Activated naive CD4-positive, alpha-beta T cell treated with anti-CD3 and anti-CD28 coated beads, Interleukin-2, amount 10 ng/mL, durations not matched to agents 7 days and 5 days (primary cell): ENCODE data around the gene KIAA1614.

ENCODE experiments used
- CTCF ChIA-PET: fragments of 350-600 bp; sonication (Branson Sonifier 250); formaldehyde crosslinking; loops from one replicate; lab custom pipeline; 2021; ENCODE audit warnings: antibody characterized with exemption; lab: Charles Lee
- DNase-seq: peaks from one replicate; pipeline ENCODE4 v3.0.0-alpha.2; 2020
- H3K27ac Mint-ChIP-seq: one replicate; pipeline ENCODE4 v1.8.0; 2021; ENCODE audit warnings: mild to moderate bottlenecking, moderate library complexity, mixed read lengths
- H3K27me3 Mint-ChIP-seq: one replicate; pipeline ENCODE4 v1.8.0; 2021; ENCODE audit warnings: mild to moderate bottlenecking, mixed read lengths
- H3K36me3 Mint-ChIP-seq: one replicate; pipeline ENCODE4 v1.8.0; 2021; ENCODE audit warnings: mixed read lengths
- H3K4me1 Mint-ChIP-seq: one replicate; pipeline ENCODE4 v1.8.0; 2021; ENCODE audit warnings: mixed read lengths
- H3K4me3 Mint-ChIP-seq: one replicate; pipeline ENCODE4 v1.8.0; 2021; ENCODE audit warnings: mild to moderate bottlenecking, moderate library complexity, mixed read lengths
- H3K9me3 Mint-ChIP-seq: one replicate; pipeline ENCODE4 v1.8.0; 2021; ENCODE audit warnings: mixed read lengths

Gene KIAA1614

GRCh38 chr1:180912801-180913565 is at the start of gene KIAA1614:
Gene KIAA1614, plus strand, starts transcription at chr1:180912897. Its CDS starts 347 bp downstream, at chr1:180913244.
- no peaks in the 10 kb centered on the region for H3K9me3 Mint-ChIP-seq
- peak within 1 kb of the TSS; percentile 42 for H3K27ac Mint-ChIP-seq
- H3K36me3 Mint-ChIP-seq: no peaks in the 10 kb centered on the region
- peak; percentile 19 for DNase-seq
- H3K4me3 Mint-ChIP-seq: peak within 1 kb of the TSS; percentile 45
- CTCF ChIA-PET: no interaction called here
- peaks cover 94% of the 10 kb centered on the region for H3K27me3 Mint-ChIP-seq
- peaks cover 21% of the 10 kb centered on the region for H3K4me1 Mint-ChIP-seq

- H3K9me3 Mint-ChIP-seq: no peaks in the 10 kb centered on the region
- no peak overlapping the region for H3K27ac Mint-ChIP-seq
- H3K36me3 Mint-ChIP-seq: peaks cover 5% of the 10 kb centered on the region
- H3K4me3 Mint-ChIP-seq: no peak overlapping the region
- CTCF ChIA-PET: interaction anchor here (0.6 to 6.5 kb wide), 25 partner anchors 10 to 543 kb away, joined by 3 to 129 read pairs (median 3); no protein-coding TSS in a partner anchor
- DNase-seq: no peak
- H3K4me1 Mint-ChIP-seq: no peaks in the 10 kb centered on the region
- no peaks in the 10 kb centered on the region for H3K27me3 Mint-ChIP-seq
These were observed 49.4 kb upstream of the KIAA1614 start for GRCh38 chr1:180863158-180863775.

GRCh38 chr1:180881806-180882509 is 30.7 kb upstream of the KIAA1614 start:
- CTCF ChIA-PET: interaction anchor here (0.6 to 4.0 kb wide), 27 partner anchors 9 to 1262 kb away, joined by 3 to 47 read pairs (median 5); no protein-coding TSS in a partner anchor
- DNase-seq: no peak

GRCh38 chr1:180884588-180885300 is 28.0 kb upstream of the KIAA1614 start:
- CTCF ChIA-PET: interaction anchor here (0.5 to 4.0 kb wide), 6 partner anchors 34 to 303 kb away, joined by 3 to 47 read pairs (median 4); no protein-coding TSS in a partner anchor
- DNase-seq: no peak
- Mint-ChIP-seq H3K27ac (no peak overlapping the region), H3K4me1 (no peaks in the 10 kb centered on the region), H3K9me3 (no peaks in the 10 kb centered on the region), H3K36me3 (peaks cover 3% of the 10 kb centered on the region), H3K4me3 (no peak overlapping the region), H3K27me3 (no peaks in the 10 kb centered on the region)

More at GRCh38 chr1:180881806-180882509, 30.7 kb upstream of the KIAA1614 start:
- Mint-ChIP-seq H3K4me1 (no peaks in the 10 kb centered on the region), H3K27me3 (no peaks in the 10 kb centered on the region), H3K4me3 (no peak overlapping the region), H3K27ac (no peak overlapping the region), H3K36me3 (no peaks in the 10 kb centered on the region), H3K9me3 (no peaks in the 10 kb centered on the region)

- H3K27me3 Mint-ChIP-seq: no peaks in the 10 kb centered on the region
- no peak overlapping the region for H3K4me3 Mint-ChIP-seq
- no peak for DNase-seq
- no peaks in the 10 kb centered on the region for H3K9me3 Mint-ChIP-seq
- no peak overlapping the region for H3K27ac Mint-ChIP-seq
- H3K4me1 Mint-ChIP-seq: no peaks in the 10 kb centered on the region
- CTCF ChIA-PET: interaction anchor here (0.7 to 1.8 kb wide), 2 partner anchors 151 to 256 kb away, joined by 3 to 4 read pairs; no protein-coding TSS in a partner anchor
- H3K36me3 Mint-ChIP-seq: peaks cover 3% of the 10 kb centered on the region
These were observed 26.4 kb upstream of the KIAA1614 start for GRCh38 chr1:180886338-180886737.

- CTCF ChIA-PET: interaction anchor here (1.8 kb wide), 1 partner anchor 255 kb away, joined by 4 read pairs; no protein-coding TSS in a partner anchor
- Mint-ChIP-seq H3K4me3 (no peak overlapping the region), H3K9me3 (no peaks in the 10 kb centered on the region), H3K27me3 (no peaks in the 10 kb centered on the region), H3K4me1 (peaks cover 2% of the 10 kb centered on the region), H3K27ac (no peak overlapping the region), H3K36me3 (peaks cover 3% of the 10 kb centered on the region)
- no peak for DNase-seq
These were observed 24.9 kb upstream of the KIAA1614 start for GRCh38 chr1:180887841-180888240.

GRCh38 chr1:180888870-180889269 is 23.8 kb upstream of the KIAA1614 start:
- no peak for DNase-seq
- H3K9me3 Mint-ChIP-seq: no peaks in the 10 kb centered on the region
- H3K4me3 Mint-ChIP-seq: no peak overlapping the region
- CTCF ChIA-PET: no interaction called here
- no peaks in the 10 kb centered on the region for H3K27me3 Mint-ChIP-seq
- peaks cover 9% of the 10 kb centered on the region for H3K4me1 Mint-ChIP-seq
- H3K27ac Mint-ChIP-seq: no peak overlapping the region
- H3K36me3 Mint-ChIP-seq: peaks cover 3% of the 10 kb centered on the region

GRCh38 chr1:180889325-180889724 is 23.4 kb upstream of the KIAA1614 start:
- H3K9me3 Mint-ChIP-seq: no peaks in the 10 kb centered on the region
- H3K4me3 Mint-ChIP-seq: no peak overlapping the region
- H3K27me3 Mint-ChIP-seq: no peaks in the 10 kb centered on the region
- peaks cover 12% of the 10 kb centered on the region for H3K4me1 Mint-ChIP-seq
- H3K36me3 Mint-ChIP-seq: peaks cover 3% of the 10 kb centered on the region
- CTCF ChIA-PET: no interaction called here
- H3K27ac Mint-ChIP-seq: no peak overlapping the region
- no peak for DNase-seq

GRCh38 chr1:180892272-180892671 is 20.4 kb upstream of the KIAA1614 start:
- no peaks in the 10 kb centered on the region for H3K9me3 Mint-ChIP-seq
- H3K36me3 Mint-ChIP-seq: peaks cover 3% of the 10 kb centered on the region
- no peak overlapping the region for H3K27ac Mint-ChIP-seq
- CTCF ChIA-PET: no interaction called here
- H3K4me3 Mint-ChIP-seq: no peak overlapping the region
- peaks cover 12% of the 10 kb centered on the region for H3K4me1 Mint-ChIP-seq
- H3K27me3 Mint-ChIP-seq: no peaks in the 10 kb centered on the region
- DNase-seq: no peak

GRCh38 chr1:180892675-180893074 is 20.0 kb upstream of the KIAA1614 start:
- Mint-ChIP-seq H3K36me3 (peaks cover 2% of the 10 kb centered on the region), H3K27me3 (no peaks in the 10 kb centered on the region), H3K27ac (no peak overlapping the region), H3K9me3 (no peaks in the 10 kb centered on the region), H3K4me1 (peaks cover 12% of the 10 kb centered on the region), H3K4me3 (no peak overlapping the region)
- DNase-seq: no peak
- CTCF ChIA-PET: interaction anchor here (0.7 kb wide), 1 partner anchor 129 kb away, joined by 3 read pairs; no protein-coding TSS in a partner anchor

- no peaks in the 10 kb centered on the region for H3K36me3 Mint-ChIP-seq
- peaks cover 12% of the 10 kb centered on the region for H3K4me1 Mint-ChIP-seq
- H3K27me3 Mint-ChIP-seq: no peaks in the 10 kb centered on the region
- DNase-seq: no peak
- H3K27ac Mint-ChIP-seq: no peak overlapping the region
- no peaks in the 10 kb centered on the region for H3K9me3 Mint-ChIP-seq
- CTCF ChIA-PET: interaction anchor here (0.7 kb wide), 1 partner anchor 128 kb away, joined by 3 read pairs; no protein-coding TSS in a partner anchor
- H3K4me3 Mint-ChIP-seq: no peak overlapping the region
These were observed 19.1 kb upstream of the KIAA1614 start for GRCh38 chr1:180893614-180894013.

- Mint-ChIP-seq H3K9me3 (no peaks in the 10 kb centered on the region), H3K4me1 (peaks cover 12% of the 10 kb centered on the region), H3K4me3 (no peak overlapping the region), H3K27me3 (peaks cover 14% of the 10 kb centered on the region), H3K27ac (no peak overlapping the region), H3K36me3 (no peaks in the 10 kb centered on the region)
- DNase-seq: no peak
- CTCF ChIA-PET: interaction anchor here (0.8 kb wide), 1 partner anchor 18 kb away, joined by 3 read pairs; no protein-coding TSS in a partner anchor
These were observed 16.5 kb upstream of the KIAA1614 start for GRCh38 chr1:180896161-180896560.

- H3K27ac Mint-ChIP-seq: no peak overlapping the region
- H3K4me3 Mint-ChIP-seq: no peak overlapping the region
- no peaks in the 10 kb centered on the region for H3K36me3 Mint-ChIP-seq
- DNase-seq: no peak
- peaks cover 5% of the 10 kb centered on the region for H3K4me1 Mint-ChIP-seq
- peaks cover 20% of the 10 kb centered on the region for H3K27me3 Mint-ChIP-seq
- H3K9me3 Mint-ChIP-seq: no peaks in the 10 kb centered on the region
- CTCF ChIA-PET: no interaction called here
These were observed 14.1 kb upstream of the KIAA1614 start for GRCh38 chr1:180898441-180899219.
